Nephron (organoid): ENCODE results near the gene PCARE.

Experiments used
- H3K27ac Mint-ChIP-seq, 3 experiments: 2 replicates each; pipeline ENCODE4 v1.8.0; 2020; ENCODE audit warnings: mixed read lengths in 3 of 3, mild to moderate bottlenecking in 2 of 3, moderate library complexity in 1 of 3
- H3K27me3 Mint-ChIP-seq: 2 replicates; pipeline ENCODE4 v1.8.0; 2021; ENCODE audit warnings: low read depth, mild to moderate bottlenecking, moderate library complexity, mixed read lengths
- H3K36me3 Mint-ChIP-seq: 2 replicates; pipeline ENCODE4 v1.8.0; 2020; ENCODE audit warnings: low read depth, mixed read lengths
- H3K4me1 Mint-ChIP-seq: 2 replicates; pipeline ENCODE4 v1.8.0; 2020; ENCODE audit warnings: mixed read lengths
- H3K4me3 Mint-ChIP-seq, 3 experiments: 2 replicates each; pipeline ENCODE4 v1.8.0; 2020; ENCODE audit warnings: mild to moderate bottlenecking in 3 of 3, mixed read lengths in 3 of 3, moderate library complexity in 2 of 3
- H3K9me3 Mint-ChIP-seq: 2 replicates; pipeline ENCODE4 v1.8.0; 2020; ENCODE audit warnings: mixed read lengths
- CTCF ChIP-seq, 3 experiments: fragments of 200-600 bp; sonication (generic); IDR thresholded peaks; one replicate each; pipeline ENCODE4 v1.5.0; 2021; ENCODE audit warnings: antibody characterized with exemption in 3 of 3; ENCODE audit not compliant: unreplicated experiment in 3 of 3

The PCARE gene

GRCh38 chr2:29047083-29047845, 27.1 kb downstream of the PCARE start:
- Mint-ChIP-seq H3K4me1 (peaks cover 31% of the 10 kb centered on the region), H3K27me3 (peaks cover 31% of the 10 kb centered on the region), H3K9me3 (no peaks in the 10 kb centered on the region), H3K36me3 (no peaks in the 10 kb centered on the region), H3K27ac (peak overlapping the region in 1 of 3 experiments; percentile 33), H3K4me3 (no peak overlapping the region)
- no peak for TF ChIP-seq CTCF (IDR thresholded peaks at IDR 0.05; ENCODE audit: unreplicated experiment in 3 of 3)

GRCh38 chr2:29046321-29046720, 28.0 kb downstream of the PCARE start:
- no peak overlapping the region for H3K4me3 Mint-ChIP-seq
- H3K9me3 Mint-ChIP-seq = no peaks in the 10 kb centered on the region
- H3K4me1 Mint-ChIP-seq = peaks cover 34% of the 10 kb centered on the region
- H3K27ac Mint-ChIP-seq = no peak overlapping the region
- H3K36me3 Mint-ChIP-seq = no peaks in the 10 kb centered on the region
- TF ChIP-seq CTCF (IDR thresholded peaks at IDR 0.05; ENCODE audit: unreplicated experiment in 3 of 3) = no peak
- peaks cover 28% of the 10 kb centered on the region for H3K27me3 Mint-ChIP-seq

GRCh38 chr2:29044459-29044858, 29.9 kb downstream of the PCARE start:
- H3K36me3 Mint-ChIP-seq = no peaks in the 10 kb centered on the region
- no peak overlapping the region for H3K4me3 Mint-ChIP-seq
- no peaks in the 10 kb centered on the region for H3K9me3 Mint-ChIP-seq
- peaks cover 44% of the 10 kb centered on the region for H3K4me1 Mint-ChIP-seq
- no peak for TF ChIP-seq CTCF (IDR thresholded peaks at IDR 0.05; ENCODE audit: unreplicated experiment in 3 of 3)
- H3K27me3 Mint-ChIP-seq = peaks cover 23% of the 10 kb centered on the region
- H3K27ac Mint-ChIP-seq = peak overlapping the region in 1 of 3 experiments; percentile 11

GRCh38 chr2:29042561-29043075, 31.7 kb downstream of the PCARE start:
- TF ChIP-seq CTCF (IDR thresholded peaks at IDR 0.05; ENCODE audit: unreplicated experiment in 3 of 3) = no peak
- Mint-ChIP-seq H3K4me3 (peak overlapping the region in 2 of 3 experiments; percentile 7 to 11), H3K27ac (peak overlapping the region; percentile 61 to 68 (median 62)), H3K36me3 (no peaks in the 10 kb centered on the region), H3K4me1 (peaks cover 52% of the 10 kb centered on the region), H3K27me3 (peaks cover 24% of the 10 kb centered on the region), H3K9me3 (no peaks in the 10 kb centered on the region)

DNA sequence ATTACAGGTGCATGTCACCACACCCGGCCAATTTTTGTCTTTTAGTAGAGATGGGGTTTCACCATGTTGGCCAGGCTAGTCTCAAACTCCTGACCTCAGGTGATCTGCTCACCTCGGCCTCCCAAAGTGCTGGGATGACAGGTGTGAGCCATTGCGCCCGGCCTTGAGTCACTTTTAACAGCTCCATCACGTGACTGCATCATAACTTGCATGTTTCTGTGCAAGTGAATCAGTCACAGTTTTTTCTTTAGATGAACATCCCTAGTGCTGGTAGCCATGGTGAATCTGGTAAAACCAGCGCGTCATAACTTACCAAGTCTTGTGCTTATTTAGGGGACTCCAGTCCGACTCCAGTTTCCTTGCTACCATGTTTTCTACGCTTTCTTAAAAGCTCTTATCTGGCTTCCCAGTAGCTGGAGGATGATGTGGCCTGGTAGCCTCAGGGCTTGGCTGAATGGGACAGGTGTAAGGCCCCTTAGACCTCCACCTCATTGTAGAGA, 33.1 kb downstream of the PCARE start:
- Mint-ChIP-seq H3K27ac (no peak overlapping the region), H3K27me3 (peaks cover 16% of the 10 kb centered on the region), H3K36me3 (no peaks in the 10 kb centered on the region), H3K4me3 (no peak overlapping the region), H3K9me3 (no peaks in the 10 kb centered on the region), H3K4me1 (peaks cover 49% of the 10 kb centered on the region)
- no peak for TF ChIP-seq CTCF (IDR thresholded peaks at IDR 0.05; ENCODE audit: unreplicated experiment in 3 of 3)
